Measurements from ENCODE around the gene C1orf167. TPM values are rescaled to one million over a fixed set of nuclear protein-coding genes. Genes with fewer than 3 reads are reported as not detected.

The C1orf167 gene
- total and polyA plus RNA-seq, 2 experiments from 2014 or later = 1.7 to 2.2 TPM

- H3K27ac Mint-ChIP-seq = peak overlapping the region; percentile 98
- H3K9me3 Mint-ChIP-seq = no peaks in the 10 kb centered on the region; the same call in 2 of the 3 replicates
- Histone ChIP-seq H3K27me3 (ENCODE audit: insufficient read depth) (no peaks in the 10 kb centered on the region), H4K20me1 (replicated peaks; ENCODE audit: insufficient read depth) (peaks cover 5% of the 10 kb centered on the region), H3K27ac (ENCODE audit: low read depth) (peak overlapping the region; percentile 96), H3K79me2 (replicated peaks; ENCODE audit: insufficient read depth) (peaks cover 12% of the 10 kb centered on the region), H3K9me2 (ENCODE audit: insufficient read depth) (no peaks in the 10 kb centered on the region), H3K4me3 (peak overlapping the region; percentile 86), H3K4me2 (peak overlapping the region; percentile 89), H3K36me3 (ENCODE audit: insufficient read depth) (no peaks in the 10 kb centered on the region), H3F3A (replicated peaks; ENCODE audit: low read depth) (peaks cover 16% of the 10 kb centered on the region; the same call in 1 of the 2 replicates), H3K4me1 (ENCODE audit: insufficient read depth) (peaks cover 34% of the 10 kb centered on the region), H2AFZ (peak overlapping the region; percentile 50)
- peaks cover 14% of the 10 kb centered on the region for H3K27me3 Mint-ChIP-seq (ENCODE audit: insufficient read depth, low read depth, poor library complexity)
- peak overlapping the region; percentile 93 for H3K4me3 Mint-ChIP-seq
- peaks cover 45% of the 10 kb centered on the region for H3K4me1 Mint-ChIP-seq
- no peaks in the 10 kb centered on the region for H3K36me3 Mint-ChIP-seq (ENCODE audit: low read depth)
- peak; percentile 69 for ATAC-seq
- TF ChIP-seq POLR2AphosphoS5 (IDR thresholded peaks at IDR 0.05; ENCODE audit: low read depth) (peak; percentile 26; the same call in 1 of the 2 replicates), NANOG (IDR thresholded peaks at IDR 0.05; ENCODE audit: borderline replicate concordance) (no peak)
- peak; percentile 79 for DNase-seq (ENCODE audit: low spot score)
These were observed 25.0 kb upstream of the C1orf167 start for GRCh38 chr1:11736746-11737639.

GRCh38 chr1:11738096-11738495 is 23.9 kb upstream of the C1orf167 start:
- Histone ChIP-seq H3K4me2 (no peak overlapping the region; the same call in 1 of the 2 replicates), H3K79me2 (replicated peaks; ENCODE audit: insufficient read depth) (peaks cover 12% of the 10 kb centered on the region)
- TF ChIP-seq ZNF114 (CRISPR knock-in tag; IDR thresholded peaks at IDR 0.05) (no peak), ZNF462 (CRISPR knock-in tag; IDR thresholded peaks at IDR 0.05) (no peak), ZNF331 (CRISPR knock-in tag; IDR thresholded peaks at IDR 0.05; ENCODE audit: low read depth) (no peak), ETS1 (IDR thresholded peaks at IDR 0.05) (no peak), CTCF (conservative IDR thresholded peaks at IDR 0.05; ENCODE audit: low read depth in 2 of 2) (no peak), NANOG (IDR thresholded peaks at IDR 0.05; ENCODE audit: borderline replicate concordance) (no peak)

More at GRCh38 chr1:11738096-11738495, 23.9 kb upstream of the C1orf167 start:
- Histone ChIP-seq H3K27me3 (ENCODE audit: insufficient read depth) (no peaks in the 10 kb centered on the region), H3K36me3 (ENCODE audit: insufficient read depth) (no peaks in the 10 kb centered on the region), H3K4me3 (no peak overlapping the region), H3K4me1 (ENCODE audit: insufficient read depth) (peaks cover 26% of the 10 kb centered on the region), H3K27ac (ENCODE audit: low read depth) (no peak overlapping the region), H2AFZ (no peak overlapping the region), H3F3A (replicated peaks; ENCODE audit: low read depth) (peaks cover 16% of the 10 kb centered on the region; the same call in 1 of the 2 replicates), H4K20me1 (replicated peaks; ENCODE audit: insufficient read depth) (peaks cover 5% of the 10 kb centered on the region), H3K9me2 (ENCODE audit: insufficient read depth) (no peaks in the 10 kb centered on the region)
- Mint-ChIP-seq H3K4me1 (peaks cover 37% of the 10 kb centered on the region), H3K36me3 (ENCODE audit: low read depth) (no peaks in the 10 kb centered on the region), H3K4me3 (peak overlapping the region; percentile 93; the same call in 1 of the 3 replicates), H3K9me3 (no peaks in the 10 kb centered on the region; the same call in 2 of the 3 replicates), H3K27me3 (ENCODE audit: insufficient read depth, low read depth, poor library complexity) (peaks cover 14% of the 10 kb centered on the region), H3K27ac (peak overlapping the region; percentile 63)
- DNase-seq (ENCODE audit: low spot score) (no peak), ATAC-seq (no peak)
